ENCODE data around the gene SLCO3A1. TPM values are rescaled to one million over a fixed set of nuclear protein-coding genes. Genes with fewer than 3 reads are reported as not detected.

Gene SLCO3A1
- total RNA-seq, 4 donors from 2014 or later: 23.1 to 62.8 (median 35.1) TPM

GRCh38 chr15:91854639-91854990 lies 1.1 kb downstream of the SLCO3A1 start:
- TF ChIP-seq POLR2A (IDR thresholded peaks at IDR 0.05) (no peak), CTCF (IDR thresholded peaks at IDR 0.05) (no peak)
- 33 to 39% methylated on average over 12 of the region's 12 CpGs for WGBS, 2 donors
- DNase-seq (ENCODE audit: low spot score in 2 of 2): no peak
- H3K4me3 ChIP-seq (ENCODE audit: low read depth, poor library complexity, severe bottlenecking): peak overlapping the region; percentile 68
- intact Hi-C loops (cut with DNase I; ENCODE audit: low total_unique reads): loop anchor here (5.0 to 10.0 kb wide), 2 partner anchors 120 to 223 kb away; no protein-coding TSS in a partner anchor

- TF ChIP-seq POLR2A (IDR thresholded peaks at IDR 0.05) (no peak), CTCF (IDR thresholded peaks at IDR 0.05) (no peak)
- 47 to 53% methylated on average over 6 of the region's 6 CpGs for WGBS, 2 donors
- no peak overlapping the region for H3K4me3 ChIP-seq (ENCODE audit: low read depth, poor library complexity, severe bottlenecking)
- DNase-seq (ENCODE audit: low spot score in 2 of 2): no peak
- intact Hi-C loops (cut with DNase I; ENCODE audit: low total_unique reads): loop anchor here (10.0 kb wide), 1 partner anchor 120 kb away; no protein-coding TSS in a partner anchor
Observed at GRCh38 chr15:91855241-91855640, 1.7 kb downstream of the SLCO3A1 start.

- intact Hi-C loops (cut with DNase I; ENCODE audit: low total_unique reads): loop anchor here (10.0 kb wide), 1 partner anchor 119 kb away; no protein-coding TSS in a partner anchor
- DNase-seq (ENCODE audit: low spot score in 2 of 2): no peak
- 59 to 70% methylated on average over 14 of the region's 14 CpGs for WGBS, 2 donors
- TF ChIP-seq POLR2A (IDR thresholded peaks at IDR 0.05): no peak
- TF ChIP-seq CTCF (IDR thresholded peaks at IDR 0.05): no peak
- H3K4me3 ChIP-seq (ENCODE audit: low read depth, poor library complexity, severe bottlenecking): no peak overlapping the region
Observed at GRCh38 chr15:91855684-91856489, 2.4 kb downstream of the SLCO3A1 start.

GRCh38 chr15:91857224-91857585 lies 3.7 kb downstream of the SLCO3A1 start:
- intact Hi-C loops (cut with DNase I; ENCODE audit: low total_unique reads): loop anchor here (10.0 kb wide), 1 partner anchor 118 kb away; no protein-coding TSS in a partner anchor
- DNase-seq (ENCODE audit: low spot score in 2 of 2): no peak
- H3K4me3 ChIP-seq (ENCODE audit: low read depth, poor library complexity, severe bottlenecking): no peak overlapping the region
- TF ChIP-seq CTCF (IDR thresholded peaks at IDR 0.05) (no peak), POLR2A (IDR thresholded peaks at IDR 0.05) (no peak)
- 81 to 82% methylated on average over 3 of the region's 3 CpGs for WGBS, 2 donors

GRCh38 chr15:91857772-91858171 lies 4.3 kb downstream of the SLCO3A1 start:
- intact Hi-C loops (cut with DNase I; ENCODE audit: low total_unique reads): loop anchor here (10.0 kb wide), 1 partner anchor 117 kb away; no protein-coding TSS in a partner anchor
- WGBS, 2 donors: 82 to 84% methylated on average over 2 of the region's 2 CpGs
- H3K4me3 ChIP-seq (ENCODE audit: low read depth, poor library complexity, severe bottlenecking): no peak overlapping the region
- TF ChIP-seq POLR2A (IDR thresholded peaks at IDR 0.05) (no peak), CTCF (IDR thresholded peaks at IDR 0.05) (no peak)
- DNase-seq (ENCODE audit: low spot score in 2 of 2): no peak
